Keratinocyte (primary cell): ENCODE data around the gene SLC26A2. TPM values are rescaled to one million over a fixed set of nuclear protein-coding genes. Genes with fewer than 3 reads are reported as not detected.

ENCODE experiments used
- DNase-seq: peaks from one replicate; pipeline ENCODE4 v3.0.0-alpha.2; 2011; ENCODE audit warnings: low read depth, missing footprints, low spot score
- FAIRE-seq: peaks from 2 replicates; lab custom pipeline; 2011; peaks lifted over from hg19 to GRCh38; lab: Jason Lieb, UNC
- H2AFZ ChIP-seq: 2 replicates; pipeline ENCODE4 v1.6.0; 2012; ENCODE audit warnings: low read length, control low read depth, inconsistent platforms; ENCODE audit not compliant: control insufficient read depth
- H3K27ac ChIP-seq: 2 replicates; pipeline ENCODE4 v1.5.1; 2011; ENCODE audit warnings: low read length; ENCODE audit not compliant: control insufficient read depth, insufficient read depth
- H3K27me3 ChIP-seq: 3 replicates; pipeline ENCODE4 v1.6.0; 2011; ENCODE audit warnings: low read length; ENCODE audit not compliant: control insufficient read depth, insufficient read depth; ENCODE audit errors: extremely low read depth
- H3K36me3 ChIP-seq, 2 experiments: 2 replicates in 1 of 2; 3 replicates in 1 of 2; pipeline ENCODE4 v1.5.1; 2011; ENCODE audit warnings: low read length in 2 of 2, mild to moderate bottlenecking in 1 of 2; ENCODE audit not compliant: control insufficient read depth in 2 of 2, insufficient read depth in 2 of 2; ENCODE audit errors: extremely low read depth in 1 of 2
- H3K4me1 ChIP-seq: 3 replicates; pipeline ENCODE4 v1.5.1; 2011; ENCODE audit warnings: low read length; ENCODE audit not compliant: control insufficient read depth, insufficient read depth; ENCODE audit errors: extremely low read depth
- H3K4me2 ChIP-seq: 3 replicates; pipeline ENCODE4 v1.6.0; 2011; ENCODE audit warnings: low read depth, low read length; ENCODE audit not compliant: control insufficient read depth, insufficient read depth; ENCODE audit errors: extremely low read depth
- H3K4me3 ChIP-seq, 3 experiments: fragments of 200-600 bp in 1 of 3; sonication (generic) in 1 of 3; 2 replicates in 2 of 3; 3 replicates in 1 of 3; pipeline ENCODE4 v1.5.1; 2011 to 2016; ENCODE audit warnings: low read length in 3 of 3, mild to moderate bottlenecking in 3 of 3, control low read depth in 2 of 3, inconsistent platforms in 1 of 3, low read depth in 1 of 3, mixed read lengths in 1 of 3, mixed run types in 1 of 3, moderate library complexity in 1 of 3; ENCODE audit not compliant: control insufficient read depth in 2 of 3, insufficient read depth in 2 of 3; ENCODE audit errors: extremely low read depth in 1 of 3
- H3K79me2 ChIP-seq: 2 replicates; pipeline ENCODE4 v1.6.0; 2012; ENCODE audit warnings: low read length; ENCODE audit not compliant: control insufficient read depth, insufficient read depth
- H3K9ac ChIP-seq: 3 replicates; pipeline ENCODE4 v1.6.0; 2011; ENCODE audit warnings: low read length; ENCODE audit not compliant: control insufficient read depth, insufficient read depth; ENCODE audit errors: extremely low read depth
- H3K9me1 ChIP-seq: 3 replicates; pipeline ENCODE4 v1.6.0; 2011; ENCODE audit warnings: low read length; ENCODE audit not compliant: control insufficient read depth, insufficient read depth; ENCODE audit errors: extremely low read depth
- H3K9me3 ChIP-seq: 2 replicates; pipeline ENCODE4 v1.5.1; 2012; ENCODE audit warnings: low read depth, low read length; ENCODE audit not compliant: control insufficient read depth
- H4K20me1 ChIP-seq: 3 replicates; pipeline ENCODE4 v1.6.0; 2011; ENCODE audit warnings: low read length; ENCODE audit not compliant: control insufficient read depth, insufficient read depth; ENCODE audit errors: extremely low read depth
- CTCF ChIP-seq, 3 experiments: IDR thresholded peaks in 1 of 3; conservative IDR thresholded peaks in 1 of 3; optimal IDR thresholded peaks in 1 of 3; 2 replicates in 2 of 3; 3 replicates in 1 of 3; pipeline versions ENCODE3 to v1.5.1; 2011; ENCODE audit warnings: low read length in 3 of 3, mild to moderate bottlenecking in 3 of 3, moderate library complexity in 2 of 3, control low read depth in 1 of 3, inconsistent platforms in 1 of 3; ENCODE audit not compliant: insufficient read depth in 2 of 3; ENCODE audit errors: extremely low read depth in 1 of 3
- EZH2 ChIP-seq: IDR thresholded peaks from one replicate; pipeline ENCODE4 v1.6.1; 2012; ENCODE audit warnings: inconsistent platforms, mild to moderate bottlenecking, low read length, moderate library complexity
- dilution Hi-C: fragments of 300-500 bp; cut with MboI; formaldehyde crosslinking; loops from one replicate; pipeline ENCODE4 v1.7.0; 2020; ENCODE audit warnings: low sequenced_read_pairs; ENCODE audit not compliant: extremely low pct_ligation_motif_present
- polyA plus RNA-seq, 5 experiments: library from polyadenylated mRNA; depleted of rRNA in 3 of 5; stranded (reverse) in 3 of 5; stranded (forward) in 1 of 5; unstranded in 1 of 5; fragments of >200 nt; gene quantifications; 1 replicate in 1 of 5; 2 replicates in 3 of 5; 3 replicates in 1 of 5; pipeline versions ENCODE4 v1.2.1 to v1.2.3, GENCODE V29; 2011 to 2012; ENCODE audit warnings: missing spikeins in 2 of 5, low read depth in 1 of 5, low replicate concordance in 1 of 5

Gene SLC26A2
- polyA plus RNA-seq, 1 donor (not counting 4 experiments of a cell fraction or from before 2014, with no cell fraction given), result 10.3 TPM

DNA sequence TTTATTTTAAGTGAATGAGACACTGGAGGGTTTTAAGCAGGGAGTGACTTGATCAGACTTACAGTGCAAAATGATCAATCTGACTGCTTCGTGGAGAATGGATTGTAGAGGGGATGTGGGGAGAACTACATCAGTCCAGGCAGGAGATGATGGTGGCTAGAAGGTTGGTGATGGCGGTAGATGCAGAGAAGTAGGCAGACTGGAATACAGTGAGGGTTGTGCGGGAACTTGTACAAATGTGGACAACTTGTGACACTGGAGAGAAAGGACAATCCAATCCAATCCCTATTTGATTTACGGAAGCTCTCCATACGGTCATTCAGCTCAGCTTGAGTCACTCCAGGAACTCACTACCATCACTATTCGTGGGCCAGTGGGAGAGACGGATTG is 39.3 kb downstream of the SLC26A2 start:
- DNase-seq, result no peak
- Histone ChIP-seq H3K9me3 (no peaks in the 10 kb centered on the region), H3K27ac (peak overlapping the region; percentile 90), H3K27me3 (no peaks in the 10 kb centered on the region), H3K4me1 (peaks cover 29% of the 10 kb centered on the region), H3K4me3 (peak overlapping the region; percentile 88 to 98 (median 96)), H3K4me2 (peak overlapping the region; percentile 84), H4K20me1 (peaks cover 5% of the 10 kb centered on the region), H3K9ac (peak overlapping the region; percentile 94), H3K79me2 (peaks cover 37% of the 10 kb centered on the region), H2AFZ (peak overlapping the region; percentile 92), H3K9me1 (no peaks in the 10 kb centered on the region), H3K36me3 (peaks cover 7 to 10% of the 10 kb centered on the region in 2 experiments)
- dilution Hi-C loops, result no loop called here
- FAIRE-seq, result peak; percentile 55
- TF ChIP-seq CTCF (optimal IDR thresholded peaks at IDR 0.05 in 1 of 3, IDR thresholded peaks at IDR 0.05 in 1 of 3, conservative IDR thresholded peaks at IDR 0.05 in 1 of 3; ENCODE audit: extremely low read depth in 1 of 3, insufficient read depth in 2 of 3, low read length in 3 of 3) (no peak), EZH2 (no peak)

GRCh38 chr5:150000256-150000989 is 39.9 kb downstream of the SLC26A2 start, which contains the start of the genes HMGXB3 and TIGD6:
HMGXB3 (plus strand) TSS chr5:150000739; CDS start chr5:150004853, 4,114 bp downstream.
TIGD6 (minus strand) TSS chr5:150000654; CDS start chr5:149996348, 4,306 bp downstream.
- no peak for FAIRE-seq

More at GRCh38 chr5:150000256-150000989, 39.9 kb downstream of the SLC26A2 start, which contains the start of the genes HMGXB3 and TIGD6:
- TF ChIP-seq CTCF (optimal IDR thresholded peaks at IDR 0.05 in 1 of 3, IDR thresholded peaks at IDR 0.05 in 1 of 3, conservative IDR thresholded peaks at IDR 0.05 in 1 of 3; ENCODE audit: extremely low read depth in 1 of 3, insufficient read depth in 2 of 3, low read length in 3 of 3) (no peak), EZH2 (no peak)
- Histone ChIP-seq H4K20me1 (peaks cover 5% of the 10 kb centered on the region), H3K27me3 (no peaks in the 10 kb centered on the region), H3K27ac (peak within 1 kb of the TSS; percentile 90), H2AFZ (peak within 1 kb of the TSS; percentile 92), H3K9me1 (no peaks in the 10 kb centered on the region), H3K9ac (peak within 1 kb of the TSS; percentile 94), H3K9me3 (no peaks in the 10 kb centered on the region), H3K4me2 (peak within 1 kb of the TSS; percentile 84), H3K79me2 (peaks cover 40% of the 10 kb centered on the region), H3K4me3 (peak within 1 kb of the TSS; percentile 88 to 98 (median 96)), H3K36me3 (peaks cover 2 to 9% of the 10 kb centered on the region in 2 experiments), H3K4me1 (peaks cover 29% of the 10 kb centered on the region)
- dilution Hi-C loops, result no loop called here
- peak; percentile 73 for DNase-seq
